Measurements from ENCODE around the gene TBC1D10B.

Gene TBC1D10B

DNA sequence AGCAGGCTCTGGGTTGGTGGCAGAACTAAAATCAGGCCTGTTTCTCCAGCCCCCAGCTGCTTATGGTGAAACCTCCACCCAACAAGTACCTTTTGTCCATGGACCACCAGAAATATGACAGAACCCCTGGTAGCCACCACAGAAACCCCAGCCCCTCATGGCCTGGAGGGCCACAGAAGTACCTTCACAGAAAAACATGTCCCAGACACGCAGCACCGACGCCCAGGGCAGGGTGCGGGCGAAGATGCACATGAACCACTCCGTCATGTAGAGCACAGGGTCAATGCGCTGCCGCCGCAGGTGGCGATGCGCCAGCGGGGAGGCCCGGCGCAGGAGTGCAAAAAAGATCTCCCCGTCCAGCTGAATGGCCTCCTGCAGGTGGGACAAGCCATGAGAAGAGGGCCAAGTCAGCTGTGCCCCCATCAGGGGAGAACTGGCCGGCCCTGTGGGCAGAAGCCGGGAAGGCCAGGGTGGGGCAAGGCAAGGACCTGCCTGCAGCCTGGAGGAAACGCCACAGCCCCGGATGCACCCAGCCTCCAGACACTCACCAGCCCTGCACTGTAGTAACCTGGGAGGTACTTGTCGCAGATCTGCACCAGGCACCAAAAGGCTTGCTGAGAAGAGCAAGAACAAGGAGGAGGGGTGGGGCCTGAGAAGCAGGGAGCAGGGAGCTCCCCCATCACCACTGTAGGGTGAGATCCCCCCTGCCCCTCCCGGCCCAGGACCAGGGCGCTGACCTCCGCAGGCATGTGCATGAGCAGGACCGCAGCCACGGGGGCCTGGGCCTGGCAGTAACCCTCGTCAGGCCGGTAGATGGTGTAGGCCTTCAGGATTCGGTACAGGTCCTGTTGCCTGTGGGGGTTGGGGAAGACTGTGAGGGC, 11.1 kb downstream of the TBC1D10B start:
- no peak overlapping the region for H3K27ac ChIP-seq (ENCODE audit: insufficient read depth, low read depth, low read length, poor library complexity, severe bottlenecking)
- H3K9me3 ChIP-seq (ENCODE audit: control insufficient read depth, low read length), result no peaks in the 10 kb centered on the region
- no peak overlapping the region for H3K4me3 ChIP-seq (ENCODE audit: insufficient read depth, low read depth, low read length)
- no peaks in the 10 kb centered on the region for H3K36me3 ChIP-seq (ENCODE audit: control insufficient read depth, insufficient read depth, low read length)
- no peaks in the 10 kb centered on the region for H3K4me1 ChIP-seq (ENCODE audit: control insufficient read depth, insufficient read depth, low read length)
- 93 to 94% methylated on average over 28 of the region's 28 CpGs for WGBS, 2 experiments
- no peaks in the 10 kb centered on the region for H3K27me3 ChIP-seq (ENCODE audit: control insufficient read depth, insufficient read depth, low read length, poor library complexity, severe bottlenecking)

DNA sequence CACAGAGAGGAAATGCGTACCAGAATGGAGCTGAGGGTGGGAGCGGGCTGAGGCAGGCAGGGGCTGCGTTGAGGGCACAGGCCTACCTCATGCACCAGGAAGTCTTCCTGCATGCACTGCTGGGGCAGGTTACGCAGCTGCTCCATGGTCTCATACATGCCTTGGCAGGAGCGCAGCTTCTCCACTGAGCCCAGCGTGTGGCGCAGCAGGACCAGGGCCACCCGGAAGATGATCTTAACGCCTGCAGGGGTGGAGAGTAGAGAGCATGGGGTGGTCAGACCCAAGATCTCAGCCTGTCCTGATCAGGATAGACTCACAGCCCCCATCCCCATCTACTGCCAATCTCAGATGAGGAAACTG, 11.7 kb downstream of the TBC1D10B start:
- H3K4me3 ChIP-seq (ENCODE audit: insufficient read depth, low read depth, low read length), result no peak overlapping the region
- H3K9me3 ChIP-seq (ENCODE audit: control insufficient read depth, low read length), result no peaks in the 10 kb centered on the region
- no peaks in the 10 kb centered on the region for H3K4me1 ChIP-seq (ENCODE audit: control insufficient read depth, insufficient read depth, low read length)
- H3K27me3 ChIP-seq (ENCODE audit: control insufficient read depth, insufficient read depth, low read length, poor library complexity, severe bottlenecking), result no peaks in the 10 kb centered on the region
- 92 to 95% methylated on average over 9 of the region's 9 CpGs for WGBS, 2 experiments
- H3K36me3 ChIP-seq (ENCODE audit: control insufficient read depth, insufficient read depth, low read length), result peaks cover 3% of the 10 kb centered on the region
- H3K27ac ChIP-seq (ENCODE audit: insufficient read depth, low read depth, low read length, poor library complexity, severe bottlenecking), result no peak overlapping the region

DNA sequence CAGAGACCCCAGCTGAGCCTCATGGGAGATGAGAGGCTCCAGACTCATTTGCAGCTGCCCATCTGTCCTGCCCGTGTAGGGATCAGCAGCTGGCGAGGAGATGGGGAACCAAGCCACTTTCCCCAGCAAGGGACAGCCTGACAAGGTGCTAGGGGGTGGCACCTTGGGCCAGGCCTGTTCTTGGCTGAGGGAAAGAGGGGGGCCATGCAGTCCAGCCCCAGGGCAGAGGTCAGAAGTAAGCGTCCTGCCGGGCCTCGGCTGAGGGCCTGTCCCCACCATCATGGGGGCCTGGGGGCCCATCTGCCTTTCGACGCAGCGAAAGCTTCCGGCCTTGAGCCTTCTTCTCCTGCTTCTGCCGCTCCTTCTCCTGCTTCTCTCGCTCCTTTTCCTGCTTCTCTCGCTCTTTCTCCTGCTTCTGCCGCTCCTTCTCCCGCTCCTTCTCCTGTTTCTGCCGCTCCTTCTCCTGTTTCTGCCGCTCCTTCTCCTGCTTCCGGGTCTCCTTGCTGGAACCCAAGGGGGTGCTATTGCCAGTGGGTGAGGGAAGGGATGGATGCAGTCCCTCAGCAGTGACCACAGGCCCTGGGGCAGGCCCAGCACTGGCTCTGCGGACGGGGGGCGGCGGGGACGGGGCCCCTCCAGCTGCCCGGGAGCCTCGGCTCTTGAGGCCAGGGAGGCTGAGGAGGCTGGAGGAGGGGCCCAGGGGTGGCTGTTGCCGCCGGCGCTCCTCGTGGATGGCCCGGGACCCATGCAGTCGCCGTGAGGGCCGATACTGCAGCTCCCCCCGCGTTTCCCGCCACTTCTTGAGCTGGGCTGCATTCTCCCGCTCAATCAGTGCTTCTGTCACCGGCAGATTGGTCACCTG, 12.3 kb downstream of the TBC1D10B start:
- H3K36me3 ChIP-seq (ENCODE audit: control insufficient read depth, insufficient read depth, low read length), result peaks cover 9% of the 10 kb centered on the region

DNA sequence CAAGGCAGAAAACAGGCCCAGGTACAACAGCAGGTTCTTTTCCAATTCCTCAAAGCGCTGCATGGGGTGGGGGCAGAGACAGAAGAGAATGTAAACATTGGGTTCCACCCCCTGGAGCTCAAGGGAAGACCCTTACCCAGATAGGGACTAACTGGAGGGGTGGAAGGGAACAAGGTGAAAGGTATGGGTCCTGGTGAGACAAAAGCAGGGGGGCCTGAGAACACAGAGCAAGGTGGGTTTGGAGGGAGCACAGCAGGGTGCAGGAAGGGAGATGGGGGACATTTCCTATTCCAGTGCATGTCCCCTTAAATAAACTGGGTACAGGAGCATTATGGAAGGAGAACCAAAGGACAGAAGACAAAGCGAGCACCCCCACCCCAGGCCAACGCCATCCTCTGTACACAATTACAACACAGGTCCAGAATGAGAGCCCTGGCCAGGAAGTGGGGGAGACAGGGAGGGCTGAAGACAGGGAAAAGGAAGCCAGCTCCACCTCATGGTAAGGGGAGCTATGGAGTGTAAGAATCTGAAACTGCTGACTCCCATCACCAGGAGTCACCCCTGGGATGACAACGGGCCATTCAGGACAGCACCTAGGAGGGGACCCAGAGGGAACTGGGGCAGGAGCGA, 13.1 kb downstream of the TBC1D10B start:
- H3K4me1 ChIP-seq (ENCODE audit: control insufficient read depth, insufficient read depth, low read length), result no peaks in the 10 kb centered on the region
- H3K27ac ChIP-seq (ENCODE audit: insufficient read depth, low read depth, low read length, poor library complexity, severe bottlenecking), result no peak overlapping the region
- H3K4me3 ChIP-seq (ENCODE audit: insufficient read depth, low read depth, low read length), result no peak overlapping the region
- no peaks in the 10 kb centered on the region for H3K9me3 ChIP-seq (ENCODE audit: control insufficient read depth, low read length)
- H3K27me3 ChIP-seq (ENCODE audit: control insufficient read depth, insufficient read depth, low read length, poor library complexity, severe bottlenecking), result no peaks in the 10 kb centered on the region
- H3K36me3 ChIP-seq (ENCODE audit: control insufficient read depth, insufficient read depth, low read length), result peaks cover 17% of the 10 kb centered on the region
- WGBS, 2 experiments, result 91 to 94% methylated on average over 5 of the region's 5 CpGs

More for the DNA sequence above, 12.3 kb downstream of the TBC1D10B start:
- Histone ChIP-seq H3K27ac (ENCODE audit: insufficient read depth, low read depth, low read length, poor library complexity, severe bottlenecking) (no peak overlapping the region), H3K4me1 (ENCODE audit: control insufficient read depth, insufficient read depth, low read length) (no peaks in the 10 kb centered on the region), H3K9me3 (ENCODE audit: control insufficient read depth, low read length) (no peaks in the 10 kb centered on the region), H3K27me3 (ENCODE audit: control insufficient read depth, insufficient read depth, low read length, poor library complexity, severe bottlenecking) (no peaks in the 10 kb centered on the region), H3K4me3 (ENCODE audit: insufficient read depth, low read depth, low read length) (no peak overlapping the region)
- WGBS, 2 experiments, result 93 to 94% methylated on average over 37 of the region's 37 CpGs

DNA sequence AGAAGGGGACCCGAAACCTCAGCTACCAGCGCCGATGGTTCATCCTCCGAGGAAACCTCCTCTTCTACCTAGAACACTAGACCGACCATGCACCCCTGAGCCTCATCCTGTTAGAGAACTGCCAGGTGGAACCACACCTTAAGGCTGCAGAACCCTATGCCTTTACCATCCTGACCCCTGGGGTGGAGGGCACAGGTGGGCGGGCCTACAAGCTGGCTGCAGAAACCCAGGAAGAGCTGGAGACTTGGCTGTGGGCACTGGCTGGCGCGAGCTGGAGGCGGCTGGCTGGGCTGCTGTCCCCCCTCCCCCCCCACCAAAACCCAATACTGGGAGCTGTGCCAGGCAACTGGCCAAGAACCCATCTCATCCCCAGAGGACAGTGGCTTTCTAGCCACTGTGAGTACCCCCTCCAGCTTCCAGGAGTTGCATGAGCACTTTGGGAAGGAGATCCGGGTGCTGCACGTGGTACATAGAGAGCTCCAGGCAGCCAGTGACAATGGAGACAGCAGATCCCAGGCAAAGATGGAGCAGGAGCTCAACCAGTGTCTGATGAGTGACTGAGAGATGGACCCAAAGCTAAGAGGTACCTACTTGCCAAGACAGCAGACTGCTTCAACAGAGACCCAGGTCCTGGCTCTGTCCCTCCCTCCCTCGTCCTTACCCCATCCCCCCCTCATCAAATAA, 13.8 kb downstream of the TBC1D10B start:
- no peaks in the 10 kb centered on the region for H3K9me3 ChIP-seq (ENCODE audit: control insufficient read depth, low read length)
- no peaks in the 10 kb centered on the region for H3K4me1 ChIP-seq (ENCODE audit: control insufficient read depth, insufficient read depth, low read length)
- 92 to 94% methylated on average over 12 of the region's 12 CpGs for WGBS, 2 experiments
- H3K36me3 ChIP-seq (ENCODE audit: control insufficient read depth, insufficient read depth, low read length), result peaks cover 23% of the 10 kb centered on the region
- no peak overlapping the region for H3K27ac ChIP-seq (ENCODE audit: insufficient read depth, low read depth, low read length, poor library complexity, severe bottlenecking)
- no peaks in the 10 kb centered on the region for H3K27me3 ChIP-seq (ENCODE audit: control insufficient read depth, insufficient read depth, low read length, poor library complexity, severe bottlenecking)
- peak overlapping the region; percentile 97 for H3K4me3 ChIP-seq (ENCODE audit: insufficient read depth, low read depth, low read length)

DNA sequence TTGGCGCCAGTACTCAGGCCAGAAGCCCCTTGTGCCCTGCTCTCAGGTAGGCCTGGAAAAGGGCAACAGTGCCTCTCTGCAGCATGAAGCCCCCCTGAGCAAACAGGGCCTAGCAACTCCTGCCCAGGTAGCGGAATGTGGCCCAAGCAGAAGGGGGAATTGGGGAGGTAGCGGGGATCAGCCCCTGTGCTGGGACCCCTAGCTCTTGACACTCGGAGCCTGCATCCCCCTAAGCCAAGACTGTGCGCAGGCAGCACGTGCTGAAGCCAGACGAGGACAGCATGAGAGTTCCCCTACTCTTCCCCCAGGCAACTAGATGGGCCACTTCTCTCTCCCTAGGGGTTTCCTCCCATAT, 14.4 kb downstream of the TBC1D10B start:
- WGBS, 2 experiments, result 52 to 57% methylated on average over 7 of the region's 7 CpGs

DNA sequence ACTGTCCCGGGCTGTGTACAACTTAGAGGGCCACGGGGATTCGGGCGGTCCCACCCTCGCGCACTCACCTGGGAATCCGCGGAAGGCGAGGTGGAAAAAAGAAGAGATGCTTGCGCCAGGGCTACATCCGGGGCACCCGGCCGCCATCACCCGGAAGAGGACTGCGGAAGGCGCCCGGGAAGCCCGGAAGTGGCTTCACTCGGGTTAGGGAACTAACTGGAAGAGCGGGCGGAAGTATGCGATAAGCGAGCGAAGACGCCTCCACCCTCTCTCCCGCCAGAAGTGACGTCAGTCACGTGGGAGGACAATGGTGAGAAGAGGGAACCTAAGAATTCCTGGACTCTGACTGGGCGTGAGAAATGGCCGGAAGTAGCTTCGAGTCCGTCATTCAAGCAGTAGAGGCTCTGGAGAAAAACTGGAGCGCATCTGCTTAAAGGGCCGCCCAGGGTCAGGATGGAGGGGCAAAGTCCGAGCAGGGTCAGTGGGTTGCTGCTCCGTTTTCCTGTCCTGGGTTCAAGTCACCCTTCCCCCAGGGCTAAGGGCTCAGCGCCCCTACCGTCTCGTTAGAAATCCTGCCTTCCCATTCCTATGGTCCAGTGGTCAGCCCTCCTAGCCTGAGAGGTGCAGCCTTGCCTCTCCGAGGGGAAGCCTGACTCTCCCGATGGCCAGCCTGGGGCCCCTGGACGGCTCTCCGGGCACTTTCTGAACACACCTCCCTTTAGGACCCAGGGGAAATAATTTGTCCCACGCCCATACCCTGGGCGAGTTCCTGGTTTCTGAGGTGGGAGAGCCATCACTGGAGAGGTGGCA, 14.9 kb downstream of the TBC1D10B start, which contains the start of gene CD2BP2:
TSS of gene CD2BP2 (minus strand) at position 165 of the 810 bp plus-strand sequence. CDS start 627 bp downstream, outside the sequence.
- H3K36me3 ChIP-seq (ENCODE audit: control insufficient read depth, insufficient read depth, low read length), result peaks cover 32% of the 10 kb centered on the region
- no peaks in the 10 kb centered on the region for H3K27me3 ChIP-seq (ENCODE audit: control insufficient read depth, insufficient read depth, low read length, poor library complexity, severe bottlenecking)
- no peaks in the 10 kb centered on the region for H3K9me3 ChIP-seq (ENCODE audit: control insufficient read depth, low read length)
- H3K4me1 ChIP-seq (ENCODE audit: control insufficient read depth, insufficient read depth, low read length), result no peaks in the 10 kb centered on the region
- peak within 1 kb of the TSS; percentile 99 for H3K27ac ChIP-seq (ENCODE audit: insufficient read depth, low read depth, low read length, poor library complexity, severe bottlenecking)
- WGBS, 2 experiments, result 0% methylated on average over 45 of the region's 45 CpGs
- peak within 1 kb of the TSS; percentile 97 for H3K4me3 ChIP-seq (ENCODE audit: insufficient read depth, low read depth, low read length)

More for the DNA sequence above, 14.4 kb downstream of the TBC1D10B start:
- H3K36me3 ChIP-seq (ENCODE audit: control insufficient read depth, insufficient read depth, low read length), result peaks cover 29% of the 10 kb centered on the region
- no peaks in the 10 kb centered on the region for H3K27me3 ChIP-seq (ENCODE audit: control insufficient read depth, insufficient read depth, low read length, poor library complexity, severe bottlenecking)
- H3K4me3 ChIP-seq (ENCODE audit: insufficient read depth, low read depth, low read length), result peak overlapping the region; percentile 97
- H3K4me1 ChIP-seq (ENCODE audit: control insufficient read depth, insufficient read depth, low read length), result no peaks in the 10 kb centered on the region
- peak overlapping the region; percentile 99 for H3K27ac ChIP-seq (ENCODE audit: insufficient read depth, low read depth, low read length, poor library complexity, severe bottlenecking)
- no peaks in the 10 kb centered on the region for H3K9me3 ChIP-seq (ENCODE audit: control insufficient read depth, low read length)

DNA sequence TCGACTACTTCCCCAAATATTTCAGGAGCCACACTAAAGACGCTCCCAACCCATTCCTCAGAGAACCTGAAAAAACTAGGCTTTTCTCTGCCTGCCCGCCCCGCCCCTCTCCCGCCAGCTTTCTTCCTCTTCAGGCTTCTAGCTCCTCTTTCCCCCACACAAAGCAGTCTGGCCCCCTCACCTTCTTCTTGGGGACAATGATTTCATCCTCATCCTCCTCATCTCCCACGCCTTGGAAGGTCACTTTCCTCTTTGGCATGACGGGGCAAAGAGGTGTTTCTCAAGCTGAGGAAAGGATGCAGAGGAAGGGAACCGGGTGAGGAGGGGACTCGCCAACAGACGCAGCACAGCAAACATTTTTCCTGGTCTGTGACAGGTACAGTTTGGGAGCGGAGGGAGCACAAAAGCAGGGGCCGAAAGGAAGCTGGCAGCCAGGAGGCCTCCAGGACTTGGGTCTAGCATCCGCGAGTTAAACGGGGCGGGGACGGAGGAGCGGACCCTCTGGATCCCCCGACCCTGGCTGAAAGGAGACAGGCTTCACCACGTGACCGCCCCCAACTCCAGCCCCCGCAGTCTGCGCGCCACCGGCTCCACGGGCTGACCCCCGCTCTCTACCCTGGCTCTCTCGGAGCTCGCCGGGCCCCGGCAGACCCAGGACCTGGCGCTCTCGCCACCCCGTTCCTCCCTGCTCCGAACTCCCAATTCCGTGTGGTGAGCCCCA, 15.7 kb downstream of the TBC1D10B start:
- Histone ChIP-seq H3K27ac (ENCODE audit: insufficient read depth, low read depth, low read length, poor library complexity, severe bottlenecking) (peak overlapping the region; percentile 99), H3K9me3 (ENCODE audit: control insufficient read depth, low read length) (no peaks in the 10 kb centered on the region), H3K4me1 (ENCODE audit: control insufficient read depth, insufficient read depth, low read length) (no peaks in the 10 kb centered on the region), H3K27me3 (ENCODE audit: control insufficient read depth, insufficient read depth, low read length, poor library complexity, severe bottlenecking) (no peaks in the 10 kb centered on the region), H3K4me3 (ENCODE audit: insufficient read depth, low read depth, low read length) (peak overlapping the region; percentile 97), H3K36me3 (ENCODE audit: control insufficient read depth, insufficient read depth, low read length) (peaks cover 32% of the 10 kb centered on the region)
- WGBS, 2 experiments, result 4 to 5% methylated on average over 36 of the region's 36 CpGs

Data from ectodermal cell (in vitro differentiated cells).